DND-41 (cell line): ENCODE data around the gene STX10.
A peak's percentile ranks its signal among the peaks of the same experiment; 100 is the strongest.

Source experiments
- ATAC-seq: fragments of 200-7000 bp; cut with Tn5 transposase; 3 replicates; pipeline ENCODE4 v1.9.1; 2021; ENCODE audit warnings: low read depth; ENCODE audit not compliant: insufficient read depth
- DNase-seq: peaks from one replicate; pipeline ENCODE4 v3.0.0-alpha.2; 2020
- H2AFZ ChIP-seq: 2 replicates; pipeline ENCODE4 v1.6.0; 2012; ENCODE audit warnings: low read depth, low read length
- H3K27ac ChIP-seq: 2 replicates; pipeline ENCODE4 v1.5.1; 2012; ENCODE audit warnings: low read length, inconsistent platforms
- H3K27me3 ChIP-seq: fragments of 200-600 bp; sonication (generic); 2 replicates; pipeline ENCODE4 v1.6.0; 2012; ENCODE audit warnings: low read length, mild to moderate bottlenecking, inconsistent platforms; ENCODE audit not compliant: insufficient read depth, poor library complexity
- H3K36me3 ChIP-seq: 2 replicates; pipeline ENCODE4 v1.5.1; 2012; ENCODE audit warnings: low read length, inconsistent platforms; ENCODE audit not compliant: insufficient read depth
- H3K4me1 ChIP-seq: 2 replicates; pipeline ENCODE4 v1.5.1; 2012; ENCODE audit warnings: mild to moderate bottlenecking, low read length; ENCODE audit not compliant: insufficient read depth
- H3K4me2 ChIP-seq: 2 replicates; pipeline ENCODE4 v1.6.0; 2012; ENCODE audit warnings: mild to moderate bottlenecking, moderate library complexity, low read length, inconsistent platforms; ENCODE audit not compliant: insufficient read depth
- H3K4me3 ChIP-seq, 2 experiments: fragments of 200-600 bp in 1 of 2; shearing (Covaris generic) in 1 of 2; 2 replicates each; pipeline ENCODE4 v1.5.1; 2012 to 2016; ENCODE audit warnings: inconsistent platforms in 2 of 2, low read length in 2 of 2, mild to moderate bottlenecking in 2 of 2, low read depth in 1 of 2, moderate library complexity in 1 of 2
- H3K79me2 ChIP-seq: 2 replicates; pipeline ENCODE4 v1.6.0; 2012; ENCODE audit warnings: low read length, inconsistent platforms; ENCODE audit not compliant: insufficient read depth
- H3K9ac ChIP-seq: 2 replicates; pipeline ENCODE4 v1.6.0; 2012; ENCODE audit warnings: low read depth, mild to moderate bottlenecking, inconsistent platforms, low read length, moderate library complexity
- H3K9me3 ChIP-seq: 2 replicates; pipeline ENCODE4 v1.5.1; 2012; ENCODE audit warnings: low read length, moderate library complexity, mild to moderate bottlenecking, inconsistent platforms; ENCODE audit not compliant: insufficient read depth, severe bottlenecking
- H4K20me1 ChIP-seq: 2 replicates; pipeline ENCODE4 v1.6.0; 2012; ENCODE audit warnings: low read length; ENCODE audit not compliant: insufficient read depth
- CTCF ChIP-seq: IDR thresholded peaks from 2 replicates; pipeline ENCODE4 v1.5.1; 2012; ENCODE audit warnings: borderline replicate concordance, low read length, moderate library complexity, mild to moderate bottlenecking; ENCODE audit not compliant: poor library complexity, severe bottlenecking; ENCODE audit errors: extremely low read depth
- EZH2 ChIP-seq: IDR thresholded peaks from 3 replicates; pipeline ENCODE4 v1.6.1; 2012; ENCODE audit warnings: borderline replicate concordance, low read depth, mild to moderate bottlenecking, moderate library complexity, low read length, inconsistent platforms; ENCODE audit not compliant: severe bottlenecking

The STX10 gene

GRCh38 chr19:13150187-13150930 is at the start of gene STX10, which contains the start of gene IER2:
Gene STX10 (minus strand): TSS chr19:13150375. CDS start chr19:13150173, 202 bp downstream.
Gene IER2 (plus strand): TSS chr19:13150411. CDS start chr19:13153187, 2,776 bp downstream.
- H4K20me1 ChIP-seq, result peaks cover 25% of the 10 kb centered on the region
- peak within 1 kb of the TSS; percentile 87 for H3K9ac ChIP-seq
- H3K4me2 ChIP-seq, result peak within 1 kb of the TSS; percentile 100
- peaks cover 13% of the 10 kb centered on the region for H3K36me3 ChIP-seq
- TF ChIP-seq CTCF (peak; percentile 76), EZH2 (no peak)
- H3K4me3 ChIP-seq, result peak within 1 kb of the TSS; percentile 54 to 68
- H3K27ac ChIP-seq, result peak within 1 kb of the TSS; percentile 79
- no peaks in the 10 kb centered on the region for H3K9me3 ChIP-seq
- H3K27me3 ChIP-seq, result peaks cover 16% of the 10 kb centered on the region
- ATAC-seq (peak; percentile 67), DNase-seq (peak; percentile 93)
- peaks cover 52% of the 10 kb centered on the region for H3K4me1 ChIP-seq
- H2AFZ ChIP-seq, result peak within 1 kb of the TSS; percentile 74
- peaks cover 33% of the 10 kb centered on the region for H3K79me2 ChIP-seq

GRCh38 chr19:13198634-13199033 is 48.5 kb upstream of the STX10 start:
- Histone ChIP-seq H3K4me3 (no peak overlapping the region), H3K79me2 (no peaks in the 10 kb centered on the region)
- no peak for TF ChIP-seq CTCF

GRCh38 chr19:13195678-13196077 is 45.5 kb upstream of the STX10 start:
- ATAC-seq (no peak), DNase-seq (no peak)
- Histone ChIP-seq H3K4me2 (no peak overlapping the region), H3K79me2 (no peaks in the 10 kb centered on the region), H3K4me1 (no peaks in the 10 kb centered on the region), H2AFZ (no peak overlapping the region), H3K9me3 (no peaks in the 10 kb centered on the region), H3K9ac (no peak overlapping the region), H3K27ac (no peak overlapping the region), H4K20me1 (no peaks in the 10 kb centered on the region), H3K27me3 (no peaks in the 10 kb centered on the region), H3K36me3 (no peaks in the 10 kb centered on the region), H3K4me3 (no peak overlapping the region)
- TF ChIP-seq EZH2 (no peak), CTCF (peak; percentile 32)

More at GRCh38 chr19:13198634-13199033, 48.5 kb upstream of the STX10 start:
- no peak overlapping the region for H3K9ac ChIP-seq
- H3K4me2 ChIP-seq, result no peak overlapping the region
- no peaks in the 10 kb centered on the region for H3K4me1 ChIP-seq
- DNase-seq (no peak), ATAC-seq (no peak)
- H4K20me1 ChIP-seq, result no peaks in the 10 kb centered on the region
- H3K36me3 ChIP-seq, result no peaks in the 10 kb centered on the region
- no peaks in the 10 kb centered on the region for H3K9me3 ChIP-seq
- no peaks in the 10 kb centered on the region for H3K27me3 ChIP-seq
- H3K27ac ChIP-seq, result no peak overlapping the region
- no peak overlapping the region for H2AFZ ChIP-seq
